ENCODE results near the gene BAAT.

The BAAT gene

GRCh38 chr9:101398068-101398929 is 13.5 kb upstream of the BAAT start, which contains the start of the genes MRPL50 and ZNF189:
Gene MRPL50, minus strand, starts transcription at chr9:101398618. Its CDS starts 26 bp downstream, at chr9:101398592.
Gene ZNF189, plus strand, starts transcription at chr9:101398851. Its CDS starts 306 bp downstream, at chr9:101399157.
- peak; percentile 92 for DNase-seq

GRCh38 chr9:101397746-101398067 is 12.9 kb upstream of the BAAT start:
- no peak for DNase-seq

- DNase-seq, result no peak
Observed at GRCh38 chr9:101394687-101395086, 9.9 kb upstream of the BAAT start.

- DNase-seq, result no peak
Observed at GRCh38 chr9:101393135-101393534, 8.3 kb upstream of the BAAT start.

- DNase-seq, result no peak
Observed at GRCh38 chr9:101388507-101388993, 3.7 kb upstream of the BAAT start.

- DNase-seq, result no peak
Observed at GRCh38 chr9:101387871-101388506, 3.2 kb upstream of the BAAT start.

- no peak for DNase-seq
Observed at GRCh38 chr9:101383361-101383760, 1.4 kb downstream of the BAAT start.

GRCh38 chr9:101381833-101382342 is 2.9 kb downstream of the BAAT start:
- no peak for DNase-seq

GRCh38 chr9:101381118-101381517 is 3.7 kb downstream of the BAAT start:
- DNase-seq, result no peak

GRCh38 chr9:101380295-101380694 is 4.5 kb downstream of the BAAT start:
- no peak for DNase-seq

- DNase-seq, result no peak
Observed at GRCh38 chr9:101376111-101376848, 8.5 kb downstream of the BAAT start.

- DNase-seq, result no peak
Observed at GRCh38 chr9:101375546-101375945, 9.3 kb downstream of the BAAT start.

GRCh38 chr9:101372327-101373118 is 12.3 kb downstream of the BAAT start:
- DNase-seq, result no peak

- DNase-seq, result no peak
Observed at GRCh38 chr9:101371813-101372212, 13.0 kb downstream of the BAAT start.

GRCh38 chr9:101369884-101370531 is 14.8 kb downstream of the BAAT start:
- no peak for DNase-seq

GRCh38 chr9:101369286-101369685 is 15.5 kb downstream of the BAAT start:
- DNase-seq, result no peak

GRCh38 chr9:101367323-101367722 is 17.5 kb downstream of the BAAT start:
- no peak for DNase-seq

- DNase-seq, result no peak
Observed at GRCh38 chr9:101366038-101366756, 18.6 kb downstream of the BAAT start.

GRCh38 chr9:101365181-101365580 is 19.6 kb downstream of the BAAT start:
- no peak for DNase-seq

GRCh38 chr9:101362450-101362849 is 22.4 kb downstream of the BAAT start:
- DNase-seq, result no peak

- DNase-seq, result no peak
Observed at GRCh38 chr9:101360647-101361046, 24.2 kb downstream of the BAAT start.
